Measurements from ENCODE around the gene SPEN.
"Not testable (repeated sequence)": the region's sequence is repeated elsewhere in the genome, so short reads cannot be mapped to it uniquely, and the experiment has no call there.

Gene SPEN

DNA sequence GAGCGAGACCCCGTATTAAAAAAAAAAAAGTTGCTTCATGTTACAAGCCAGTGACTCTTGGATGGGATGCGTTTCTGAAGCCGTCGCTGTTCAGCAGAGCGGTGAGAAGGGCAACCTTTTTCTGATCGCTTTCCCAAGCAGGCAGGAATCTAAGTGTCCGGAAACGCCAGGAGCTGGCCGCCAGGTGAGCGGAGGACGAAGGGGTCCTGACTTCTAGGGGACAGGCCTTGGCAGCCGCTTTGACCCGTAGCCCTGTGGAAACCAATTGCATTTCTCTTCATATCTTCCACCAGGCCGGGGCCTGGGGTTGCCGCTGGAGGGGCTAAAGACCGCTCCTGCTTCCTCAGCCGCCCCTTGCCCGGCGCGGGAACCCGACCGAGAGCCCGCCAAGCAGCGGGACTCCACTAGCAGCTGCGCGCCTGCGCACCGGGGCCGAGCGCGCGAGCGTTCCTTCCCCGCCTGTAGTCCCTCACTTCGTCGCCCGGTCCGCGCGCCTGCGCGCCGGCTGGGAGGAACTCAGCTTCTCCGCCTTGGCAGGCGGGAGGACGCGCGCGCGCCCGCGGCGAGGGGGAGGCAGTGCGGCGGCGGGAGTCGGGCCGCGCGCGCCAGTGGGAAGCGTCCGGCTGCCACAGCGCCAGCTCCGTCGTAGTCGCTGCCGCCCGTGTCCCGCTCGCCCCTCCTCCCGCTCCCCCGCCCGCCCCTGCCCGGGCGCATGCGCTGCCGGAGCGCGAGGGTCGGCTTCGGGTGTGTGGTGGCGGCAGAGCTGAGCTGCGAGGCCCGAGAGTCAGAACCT is at the start of gene SPEN:
Gene SPEN, plus strand, starts transcription at position 608 of the 793 bp plus-strand sequence. CDS start 361 bp downstream, outside the sequence.
- Histone ChIP-seq H3K36me3 (ENCODE audit: control insufficient read depth, low read depth, low read length) (no peaks in the 10 kb centered on the region), H3K27ac (ENCODE audit: low read length) (peak within 1 kb of the TSS; percentile 62), H3K4me3 (ENCODE audit: low read length) (peak within 1 kb of the TSS; percentile 99), H3K9me3 (ENCODE audit: control insufficient read depth, low read depth, low read length) (no peaks in the 10 kb centered on the region), H3K27me3 (ENCODE audit: control insufficient read depth, insufficient read depth, low read length) (no peaks in the 10 kb centered on the region), H3K9ac (ENCODE audit: low read length) (peak within 1 kb of the TSS; percentile 99), H3K4me1 (ENCODE audit: control insufficient read depth, low read depth, low read length) (peaks cover 26% of the 10 kb centered on the region)

DNA sequence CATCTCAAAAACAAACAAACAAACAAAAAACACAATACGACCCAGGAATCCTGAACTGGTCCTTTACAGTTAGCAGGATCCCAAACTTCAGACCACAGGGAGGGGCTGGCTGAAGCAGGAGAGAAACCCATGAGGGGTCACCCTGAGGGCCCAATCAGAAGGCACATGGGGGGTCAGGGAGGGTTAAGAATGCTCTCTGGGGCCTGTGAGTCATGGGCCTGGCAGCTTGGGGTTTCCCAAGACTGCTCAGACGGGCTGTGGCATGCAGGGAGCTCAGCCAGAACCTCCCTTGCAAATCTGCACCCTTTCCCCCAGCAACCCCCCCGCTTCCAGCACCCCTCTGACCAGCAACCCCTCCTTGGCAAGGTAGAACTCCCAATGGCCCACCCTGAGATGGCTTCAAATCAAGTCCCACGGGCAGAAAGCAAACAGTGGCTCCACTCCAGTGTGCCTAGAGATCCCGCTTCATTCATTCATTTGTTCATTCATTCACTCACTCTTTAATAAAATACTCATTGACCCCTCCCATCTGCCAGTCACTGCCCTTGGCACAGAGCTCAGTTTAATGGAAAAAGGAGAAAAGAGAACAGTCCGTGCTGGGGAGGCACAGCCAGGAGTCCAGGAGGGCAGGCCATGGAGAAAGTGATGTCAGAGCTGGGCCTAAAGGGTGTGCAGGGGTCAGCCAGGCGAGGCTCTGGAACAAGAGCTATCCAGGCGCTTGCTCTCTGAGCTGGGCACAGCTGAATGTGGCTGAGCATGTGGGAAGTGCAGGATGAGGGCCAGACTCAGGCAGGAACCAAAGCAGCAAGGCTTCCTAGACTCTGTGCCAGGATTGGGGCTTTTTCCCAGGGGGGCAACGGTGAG is 48.3 kb upstream of the SPEN start:
- H3K4me3 ChIP-seq (ENCODE audit: low read length): no peak overlapping the region
- H3K27ac ChIP-seq (ENCODE audit: low read length): no peak overlapping the region
- H3K4me1 ChIP-seq (ENCODE audit: control insufficient read depth, low read depth, low read length): peaks cover 10% of the 10 kb centered on the region
- no peak overlapping the region for H3K9ac ChIP-seq (ENCODE audit: low read length)
- no peaks in the 10 kb centered on the region for H3K9me3 ChIP-seq (ENCODE audit: control insufficient read depth, low read depth, low read length)
- H3K27me3 ChIP-seq (ENCODE audit: control insufficient read depth, insufficient read depth, low read length): no peaks in the 10 kb centered on the region
- no peaks in the 10 kb centered on the region for H3K36me3 ChIP-seq (ENCODE audit: control insufficient read depth, low read depth, low read length)

GRCh38 chr1:15799928-15800835 is 47.3 kb upstream of the SPEN start:
- no peak overlapping the region for H3K4me3 ChIP-seq (ENCODE audit: low read length)
- no peaks in the 10 kb centered on the region for H3K36me3 ChIP-seq (ENCODE audit: control insufficient read depth, low read depth, low read length)
- H3K27me3 ChIP-seq (ENCODE audit: control insufficient read depth, insufficient read depth, low read length): no peaks in the 10 kb centered on the region
- peaks cover 10% of the 10 kb centered on the region for H3K4me1 ChIP-seq (ENCODE audit: control insufficient read depth, low read depth, low read length)
- no peak overlapping the region for H3K27ac ChIP-seq (ENCODE audit: low read length)
- H3K9me3 ChIP-seq (ENCODE audit: control insufficient read depth, low read depth, low read length): no peaks in the 10 kb centered on the region
- H3K9ac ChIP-seq (ENCODE audit: low read length): no peak overlapping the region

- Histone ChIP-seq H3K27me3 (ENCODE audit: control insufficient read depth, insufficient read depth, low read length) (no peaks in the 10 kb centered on the region), H3K4me1 (ENCODE audit: control insufficient read depth, low read depth, low read length) (peaks cover 10% of the 10 kb centered on the region), H3K36me3 (ENCODE audit: control insufficient read depth, low read depth, low read length) (no peaks in the 10 kb centered on the region), H3K27ac (ENCODE audit: low read length) (no peak overlapping the region), H3K9me3 (ENCODE audit: control insufficient read depth, low read depth, low read length) (no peaks in the 10 kb centered on the region), H3K4me3 (ENCODE audit: low read length) (no peak overlapping the region), H3K9ac (ENCODE audit: low read length) (no peak overlapping the region)
These were observed 45.1 kb upstream of the SPEN start for GRCh38 chr1:15802234-15802965.

DNA sequence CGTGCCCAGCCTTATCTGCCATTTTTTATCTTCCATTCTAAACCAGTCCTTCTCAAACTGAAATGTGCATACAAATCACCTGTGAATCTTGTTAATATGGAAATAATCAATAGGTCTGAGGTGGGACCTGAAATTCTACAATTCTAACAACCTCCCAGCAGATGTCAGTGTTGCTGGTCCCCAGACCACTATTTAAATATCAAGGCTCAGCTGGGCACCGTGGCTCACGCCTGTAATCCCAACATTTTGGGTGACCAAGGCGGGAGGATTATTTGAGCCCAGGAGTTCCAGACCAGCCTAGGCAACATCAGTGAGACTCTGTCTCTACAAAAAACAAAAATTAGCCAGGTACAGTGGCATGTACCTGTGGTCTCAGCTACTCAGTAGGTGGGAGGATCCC is 44.1 kb upstream of the SPEN start:
- Histone ChIP-seq H3K9me3 (ENCODE audit: control insufficient read depth, low read depth, low read length) (no peaks in the 10 kb centered on the region), H3K4me1 (ENCODE audit: control insufficient read depth, low read depth, low read length) (peaks cover 10% of the 10 kb centered on the region), H3K27ac (ENCODE audit: low read length) (no peak overlapping the region), H3K9ac (ENCODE audit: low read length) (no peak overlapping the region), H3K27me3 (ENCODE audit: control insufficient read depth, insufficient read depth, low read length) (no peaks in the 10 kb centered on the region), H3K4me3 (ENCODE audit: low read length) (no peak overlapping the region), H3K36me3 (ENCODE audit: control insufficient read depth, low read depth, low read length) (no peaks in the 10 kb centered on the region)

DNA sequence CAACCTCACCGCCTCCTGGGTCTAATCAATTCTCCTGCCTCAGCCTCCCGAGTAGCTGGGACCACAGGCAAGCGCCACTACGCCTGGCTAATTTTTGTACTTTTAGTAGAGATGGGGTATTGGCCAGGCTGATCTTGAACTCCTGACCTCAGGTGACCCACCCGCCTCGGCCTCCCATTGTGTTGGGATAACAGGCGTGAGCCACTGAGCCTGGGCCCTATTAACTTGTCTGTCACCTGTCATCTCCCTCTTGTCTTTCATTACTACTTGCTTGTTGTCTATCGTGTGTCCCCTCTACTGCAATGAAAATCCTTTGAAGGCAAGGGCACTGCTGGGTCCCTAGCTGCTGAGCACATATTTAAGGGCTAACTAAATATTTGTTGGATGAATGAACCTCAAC is 43.4 kb upstream of the SPEN start:
- Histone ChIP-seq H3K9me3 (ENCODE audit: control insufficient read depth, low read depth, low read length) (no peaks in the 10 kb centered on the region), H3K4me3 (ENCODE audit: low read length) (no peak overlapping the region), H3K27ac (ENCODE audit: low read length) (no peak overlapping the region), H3K9ac (ENCODE audit: low read length) (no peak overlapping the region), H3K27me3 (ENCODE audit: control insufficient read depth, insufficient read depth, low read length) (no peaks in the 10 kb centered on the region), H3K4me1 (ENCODE audit: control insufficient read depth, low read depth, low read length) (peaks cover 10% of the 10 kb centered on the region), H3K36me3 (ENCODE audit: control insufficient read depth, low read depth, low read length) (no peaks in the 10 kb centered on the region)

DNA sequence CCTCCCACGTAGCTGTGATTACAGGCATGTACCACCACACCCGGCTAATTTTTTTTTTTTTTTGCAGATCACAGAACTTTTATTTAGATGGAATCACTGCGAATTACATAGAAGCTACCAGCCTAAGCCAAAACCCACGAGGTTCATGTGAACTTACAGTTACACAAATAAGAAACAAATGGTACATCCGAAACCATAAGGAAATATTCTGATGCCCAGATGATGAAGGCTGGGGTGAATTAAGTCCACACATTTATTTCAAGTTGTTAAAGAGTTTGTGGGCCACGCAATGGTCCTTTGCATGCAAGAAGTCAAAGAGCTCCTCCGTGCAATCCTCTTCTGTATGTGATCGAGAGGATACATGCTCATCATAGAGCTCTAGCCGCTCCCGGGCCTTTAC is 40.4 kb upstream of the SPEN start:
- H3K27me3 ChIP-seq (ENCODE audit: control insufficient read depth, insufficient read depth, low read length): no peaks in the 10 kb centered on the region

DNA sequence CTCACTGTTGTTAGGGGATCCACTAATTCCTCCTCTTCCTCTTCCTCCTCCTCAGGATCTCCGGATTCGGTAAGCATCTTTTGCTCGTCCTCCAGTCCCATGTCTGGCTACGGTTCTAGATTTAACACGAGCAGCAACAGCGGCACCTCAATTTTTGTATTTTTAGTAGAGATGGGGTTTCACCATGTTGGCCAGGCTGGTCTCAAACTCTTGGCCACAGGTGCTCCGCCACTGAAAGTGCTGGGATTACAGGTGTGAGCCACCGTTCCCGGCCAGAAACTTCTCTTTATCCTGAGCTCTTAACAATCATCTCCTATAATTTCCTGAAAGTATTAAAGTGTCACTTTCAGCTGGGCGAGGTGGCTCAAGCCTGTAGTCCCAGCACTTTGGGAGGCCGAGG is 40.0 kb upstream of the SPEN start, which contains the start of gene UQCRHL:
Gene UQCRHL, minus strand, starts transcription at position 101 of the 400 bp plus-strand sequence. Its CDS starts 0 bp downstream, at position 101.
- H3K4me1 ChIP-seq (ENCODE audit: control insufficient read depth, low read depth, low read length); H3K36me3 ChIP-seq (ENCODE audit: control insufficient read depth, low read depth, low read length): not testable (repeated sequence)

More for the DNA sequence above, 40.4 kb upstream of the SPEN start:
- no peaks in the 10 kb centered on the region for H3K4me1 ChIP-seq (ENCODE audit: control insufficient read depth, low read depth, low read length)
- H3K9me3 ChIP-seq (ENCODE audit: control insufficient read depth, low read depth, low read length): no peaks in the 10 kb centered on the region
- H3K27ac ChIP-seq (ENCODE audit: low read length): no peak overlapping the region
- H3K9ac ChIP-seq (ENCODE audit: low read length): no peak overlapping the region
- no peaks in the 10 kb centered on the region for H3K36me3 ChIP-seq (ENCODE audit: control insufficient read depth, low read depth, low read length)
- no peak overlapping the region for H3K4me3 ChIP-seq (ENCODE audit: low read length)

GRCh38 chr1:15808955-15809354 is 38.6 kb upstream of the SPEN start:
- H3K9me3 ChIP-seq (ENCODE audit: control insufficient read depth, low read depth, low read length): no peaks in the 10 kb centered on the region
- H3K9ac ChIP-seq (ENCODE audit: low read length): no peak overlapping the region
- no peaks in the 10 kb centered on the region for H3K36me3 ChIP-seq (ENCODE audit: control insufficient read depth, low read depth, low read length)
- H3K4me1 ChIP-seq (ENCODE audit: control insufficient read depth, low read depth, low read length): no peaks in the 10 kb centered on the region
- no peaks in the 10 kb centered on the region for H3K27me3 ChIP-seq (ENCODE audit: control insufficient read depth, insufficient read depth, low read length)
- no peak overlapping the region for H3K27ac ChIP-seq (ENCODE audit: low read length)
- no peak overlapping the region for H3K4me3 ChIP-seq (ENCODE audit: low read length)

More for the DNA sequence above, 40.0 kb upstream of the SPEN start, which contains the start of gene UQCRHL:
- not testable (repeated sequence) for H3K27me3 ChIP-seq (ENCODE audit: control insufficient read depth, insufficient read depth, low read length); H3K9ac ChIP-seq (ENCODE audit: low read length); H3K9me3 ChIP-seq (ENCODE audit: control insufficient read depth, low read depth, low read length); H3K27ac ChIP-seq (ENCODE audit: low read length); H3K4me3 ChIP-seq (ENCODE audit: low read length)

- H3K4me1 ChIP-seq (ENCODE audit: control insufficient read depth, low read depth, low read length): no peaks in the 10 kb centered on the region
- H3K9me3 ChIP-seq (ENCODE audit: control insufficient read depth, low read depth, low read length): no peaks in the 10 kb centered on the region
- no peak overlapping the region for H3K4me3 ChIP-seq (ENCODE audit: low read length)
- no peak overlapping the region for H3K9ac ChIP-seq (ENCODE audit: low read length)
- H3K27ac ChIP-seq (ENCODE audit: low read length): no peak overlapping the region
- H3K27me3 ChIP-seq (ENCODE audit: control insufficient read depth, insufficient read depth, low read length): no peaks in the 10 kb centered on the region
- no peaks in the 10 kb centered on the region for H3K36me3 ChIP-seq (ENCODE audit: control insufficient read depth, low read depth, low read length)
These were observed 37.4 kb upstream of the SPEN start for GRCh38 chr1:15810073-15810472.
